MM.1S (cell line): ENCODE data around the gene TSPAN33.

ENCODE experiments used
- EZH2 ChIP-seq: fragments of 300-600 bp; sonication (generic); optimal IDR thresholded peaks from 2 replicates; pipeline ENCODE3; 2017; ENCODE audit warnings: low read depth, mild to moderate bottlenecking, antibody characterized with exemption, low read length, mixed read lengths
- TF ChIP-seq, protein P1 (sequence below): fragments of 300-600 bp; sonication (generic); IDR thresholded peaks from 2 replicates; pipeline ENCODE4 v1.5.1; 2016; ENCODE audit warnings: antibody characterized with exemption, low read length, mixed read lengths

DNA sequence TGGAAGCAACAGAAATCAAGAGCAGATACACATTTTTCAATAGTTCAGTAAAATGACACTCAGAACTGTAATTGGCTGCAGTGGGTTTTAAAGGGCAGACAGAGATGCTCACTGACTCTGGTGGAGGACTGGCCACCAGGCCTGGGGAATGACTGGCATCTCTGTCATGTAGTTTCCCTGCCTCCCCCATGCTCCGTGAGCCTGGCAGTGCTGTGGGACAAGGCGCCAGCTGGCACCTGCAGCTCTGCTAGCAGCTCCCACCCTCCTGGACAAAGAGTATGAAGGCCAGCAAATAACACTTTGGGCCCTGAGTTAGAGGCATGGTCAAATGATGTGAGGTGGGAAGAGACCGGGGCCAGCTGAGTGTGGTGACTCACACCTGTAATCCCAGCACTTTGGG lies 15.0 kb downstream of the TSPAN33 start:
- TF ChIP-seq, protein P1, sequence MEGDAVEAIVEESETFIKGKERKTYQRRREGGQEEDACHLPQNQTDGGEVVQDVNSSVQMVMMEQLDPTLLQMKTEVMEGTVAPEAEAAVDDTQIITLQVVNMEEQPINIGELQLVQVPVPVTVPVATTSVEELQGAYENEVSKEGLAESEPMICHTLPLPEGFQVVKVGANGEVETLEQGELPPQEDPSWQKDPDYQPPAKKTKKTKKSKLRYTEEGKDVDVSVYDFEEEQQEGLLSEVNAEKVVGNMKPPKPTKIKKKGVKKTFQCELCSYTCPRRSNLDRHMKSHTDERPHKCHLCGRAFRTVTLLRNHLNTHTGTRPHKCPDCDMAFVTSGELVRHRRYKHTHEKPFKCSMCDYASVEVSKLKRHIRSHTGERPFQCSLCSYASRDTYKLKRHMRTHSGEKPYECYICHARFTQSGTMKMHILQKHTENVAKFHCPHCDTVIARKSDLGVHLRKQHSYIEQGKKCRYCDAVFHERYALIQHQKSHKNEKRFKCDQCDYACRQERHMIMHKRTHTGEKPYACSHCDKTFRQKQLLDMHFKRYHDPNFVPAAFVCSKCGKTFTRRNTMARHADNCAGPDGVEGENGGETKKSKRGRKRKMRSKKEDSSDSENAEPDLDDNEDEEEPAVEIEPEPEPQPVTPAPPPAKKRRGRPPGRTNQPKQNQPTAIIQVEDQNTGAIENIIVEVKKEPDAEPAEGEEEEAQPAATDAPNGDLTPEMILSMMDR, result no peak
- no peak for TF ChIP-seq EZH2
